PC-3 (cell line): ENCODE results near the gene OPRL1. TPM values are rescaled to one million over a fixed set of nuclear protein-coding genes. Genes with fewer than 3 reads are reported as not detected.

Source experiments
- ATAC-seq: fragments of 200-7000 bp; cut with Tn5 transposase; 2 replicates; pipeline ENCODE4 v1.9.1; 2020; ENCODE audit warnings: mild to moderate bottlenecking, moderate library complexity
- BruUV-seq: library from RNA; stranded (reverse); fragments of 400-500 nt; replicated peaks from 2 replicates; lab custom pipeline; 2021; lab: Mats Ljungman, UMichigan
- CTCF ChIA-PET: fragments of 300-600 bp; sonication (Branson Sonifier 250); formaldehyde crosslinking; loops from one replicate; lab custom pipeline; 2022; ENCODE audit warnings: antibody characterized with exemption; lab: Charles Lee
- POLR2A ChIA-PET: fragments of 300-600 bp; sonication (Branson Sonifier 250); formaldehyde crosslinking; loops from one replicate; lab custom pipeline; 2022; ENCODE audit warnings: antibody characterized with exemption; ENCODE audit not compliant: unreplicated experiment; lab: Charles Lee
- DNase-seq: peaks from one replicate; pipeline ENCODE4 v3.0.0-alpha.2; 2015
- H2AFZ ChIP-seq: fragments of 300-600 bp; sonication (generic); 2 replicates; pipeline ENCODE4 v1.6.0; 2016; ENCODE audit warnings: antibody characterized with exemption, low read length
- H3F3A ChIP-seq: fragments of 300-600 bp; sonication (generic); one replicate; pipeline ENCODE4 v1.6.0; 2017; ENCODE audit warnings: antibody characterized with exemption, low read length, control low read depth, mild to moderate bottlenecking; ENCODE audit not compliant: unreplicated experiment
- H3K27ac ChIP-seq: fragments of 300-600 bp; sonication (generic); 2 replicates; pipeline ENCODE4 v1.5.1; 2016; ENCODE audit warnings: mild to moderate bottlenecking, low read length
- H3K27me3 ChIP-seq: fragments of 300-600 bp; sonication (generic); 2 replicates; pipeline ENCODE4 v1.6.1; 2016; ENCODE audit warnings: low read length, mixed read lengths
- H3K36me3 ChIP-seq: fragments of 300-600 bp; sonication (generic); 2 replicates; pipeline ENCODE4 v1.6.1; 2016; ENCODE audit warnings: low read depth, mixed run types, low read length, mixed read lengths
- H3K4me1 ChIP-seq: fragments of 300-600 bp; sonication (generic); 2 replicates; pipeline ENCODE4 v1.5.1; 2016; ENCODE audit warnings: low read length; ENCODE audit not compliant: insufficient read depth
- H3K4me2 ChIP-seq: fragments of 300-600 bp; sonication (generic); 2 replicates; pipeline ENCODE4 v1.6.0; 2016; ENCODE audit warnings: low read length
- H3K4me3 ChIP-seq: fragments of 300-600 bp; sonication (generic); 2 replicates; pipeline ENCODE4 v1.5.1; 2016; ENCODE audit warnings: mild to moderate bottlenecking, low read length, mixed read lengths
- H3K79me2 ChIP-seq: fragments of 300-600 bp; sonication (generic); 2 replicates; pipeline ENCODE4 v1.6.1; 2017; ENCODE audit warnings: low read length, mixed read lengths
- H3K9ac ChIP-seq: fragments of 300-600 bp; sonication (generic); 2 replicates; pipeline ENCODE4 v1.6.0; 2016; ENCODE audit warnings: mild to moderate bottlenecking, low read length
- H3K9me2 ChIP-seq: fragments of 300-600 bp; sonication (generic); replicated peaks from 2 replicates; pipeline ENCODE4 v1.6.1; 2016; ENCODE audit warnings: mixed run types, low read length, mixed read lengths
- H3K9me3 ChIP-seq: fragments of 300-600 bp; sonication (generic); 2 replicates; pipeline ENCODE4 v1.6.1; 2016; ENCODE audit warnings: low read length, mixed read lengths
- H4K20me1 ChIP-seq: fragments of 300-600 bp; sonication (generic); 2 replicates; pipeline ENCODE4 v1.6.1; 2016; ENCODE audit warnings: low read length, mixed read lengths
- CTCF ChIP-seq: fragments of 300-600 bp; sonication (generic); conservative IDR thresholded peaks from 2 replicates; pipeline ENCODE4 v1.5.1; 2017; ENCODE audit warnings: antibody characterized with exemption, low read depth, mild to moderate bottlenecking, low read length
- EZH2 ChIP-seq: fragments of 300-600 bp; sonication (generic); IDR thresholded peaks from one replicate; pipeline ENCODE4 v1.6.1; 2017; ENCODE audit warnings: antibody characterized with exemption, mild to moderate bottlenecking, low read length; ENCODE audit not compliant: unreplicated experiment
- EZH2phosphoT487 ChIP-seq: fragments of 300-600 bp; sonication (generic); IDR thresholded peaks from 2 replicates; pipeline ENCODE4 v1.6.1; 2018; ENCODE audit warnings: mild to moderate bottlenecking, antibody characterized with exemption, low read length, borderline replicate concordance
- intact Hi-C: fragments of 100-400 bp; cut with micrococcal nuclease; formaldehyde crosslinking; loops from 2 replicates; pipeline ENCODE4 v1.9.0; 2023
- total RNA-seq: library from RNA; depleted of rRNA; stranded (reverse); fragments of >200 nt; gene quantifications from 2 replicates; pipeline ENCODE4 v1.2.3, GENCODE V29; 2014

Gene OPRL1
- total RNA-seq, 1 experiment from 2014 or later: 5.6 TPM

GRCh38 chr20:64095927-64096326 lies 16.0 kb downstream of the OPRL1 start:
- Histone ChIP-seq H3K36me3 (no peaks in the 10 kb centered on the region), H3K9me3 (no peaks in the 10 kb centered on the region), H3K4me3 (no peak overlapping the region), H3K4me1 (no peaks in the 10 kb centered on the region), H3K9me2 (no peaks in the 10 kb centered on the region), H3K27me3 (no peaks in the 10 kb centered on the region), H3K27ac (no peak overlapping the region), H2AFZ (no peak overlapping the region), H3K4me2 (no peak overlapping the region), H3K79me2 (no peaks in the 10 kb centered on the region), H3K9ac (no peak overlapping the region), H4K20me1 (no peaks in the 10 kb centered on the region), H3F3A (no peaks in the 10 kb centered on the region)
- CTCF ChIA-PET: no interaction called here
- ATAC-seq: no peak
- POLR2A ChIA-PET: no interaction called here
- intact Hi-C loops: no loop called here
- TF ChIP-seq CTCF: no peak
- no peak for TF ChIP-seq EZH2
- TF ChIP-seq EZH2phosphoT487: no peak
- DNase-seq: no peak
- no TSS peak for BruUV-seq

GRCh38 chr20:64096535-64096934 lies 16.7 kb downstream of the OPRL1 start:
- Histone ChIP-seq H3K4me1 (no peaks in the 10 kb centered on the region), H3K9ac (no peak overlapping the region), H4K20me1 (no peaks in the 10 kb centered on the region), H2AFZ (no peak overlapping the region), H3K27me3 (0 out of 2 replicates have a peak, but pooled peaks cover 3% of the 10 kb centered on the region), H3F3A (no peaks in the 10 kb centered on the region), H3K27ac (no peak overlapping the region), H3K36me3 (no peaks in the 10 kb centered on the region), H3K79me2 (no peaks in the 10 kb centered on the region), H3K9me3 (no peaks in the 10 kb centered on the region), H3K4me2 (no peak overlapping the region), H3K4me3 (no peak overlapping the region), H3K9me2 (no peaks in the 10 kb centered on the region)
- POLR2A ChIA-PET: no interaction called here
- intact Hi-C loops: no loop called here
- CTCF ChIA-PET: no interaction called here
- no TSS peak for BruUV-seq
- DNase-seq (no peak), ATAC-seq (no peak)
- TF ChIP-seq EZH2: no peak
- TF ChIP-seq EZH2phosphoT487: no peak
- no peak for TF ChIP-seq CTCF

GRCh38 chr20:64098471-64099013 lies 18.7 kb downstream of the OPRL1 start:
- ATAC-seq: no peak
- Histone ChIP-seq H3K4me3 (no peak overlapping the region), H3K4me1 (no peaks in the 10 kb centered on the region), H4K20me1 (no peaks in the 10 kb centered on the region), H3K79me2 (no peaks in the 10 kb centered on the region), H3K9ac (no peak overlapping the region), H2AFZ (no peak overlapping the region), H3K9me2 (no peaks in the 10 kb centered on the region), H3K36me3 (no peaks in the 10 kb centered on the region), H3K27ac (no peak overlapping the region), H3K9me3 (no peaks in the 10 kb centered on the region), H3K27me3 (0 out of 2 replicates have a peak, but pooled peaks cover 7% of the 10 kb centered on the region), H3F3A (no peaks in the 10 kb centered on the region), H3K4me2 (no peak overlapping the region)
- DNase-seq: no peak
- no peak for TF ChIP-seq CTCF
- TF ChIP-seq EZH2phosphoT487: no peak
- no peak for TF ChIP-seq EZH2
- CTCF ChIA-PET: no interaction called here
- POLR2A ChIA-PET: interaction anchor here (0.7 kb wide), 1 partner anchor 108 kb away, joined by 3 read pairs; no protein-coding TSS in a partner anchor
- intact Hi-C loops: no loop called here
- no TSS peak for BruUV-seq
